ENCODE data around the gene KRTAP5-1.

- no peak for TF ChIP-seq CTCF (IDR thresholded peaks at IDR 0.05)
- TF ChIP-seq POLR2AphosphoS5 (IDR thresholded peaks at IDR 0.05; ENCODE audit: insufficient read depth in 1 of 2, low read depth in 1 of 2): no peak
These were observed 17.4 kb downstream of the KRTAP5-1 start for GRCh38 chr11:1567721-1568100.
